Calu3 (cell line): ENCODE results near the gene PAGE4. TPM values are rescaled to one million over a fixed set of nuclear protein-coding genes. Genes with fewer than 3 reads are reported as not detected.

Experiments
- BruUV-seq: library from RNA; stranded (reverse); fragments of 400-500 nt; replicated peaks from 2 replicates; lab custom pipeline; 2021; lab: Mats Ljungman, UMichigan
- CTCF ChIA-PET: fragments of 300-600 bp; sonication (Branson Sonifier 250); formaldehyde crosslinking; loops from one replicate; lab custom pipeline; 2022; ENCODE audit warnings: antibody characterized with exemption; lab: Charles Lee
- DNase-seq: peaks from one replicate; pipeline ENCODE4 v3.0.0; 2022
- H3K27ac Mint-ChIP-seq: one replicate; pipeline ENCODE4 v1.8.0; 2022; ENCODE audit warnings: mixed read lengths; ENCODE audit not compliant: unreplicated experiment
- H3K27me3 Mint-ChIP-seq: one replicate; pipeline ENCODE4 v1.8.0; 2022; ENCODE audit warnings: mixed read lengths; ENCODE audit not compliant: unreplicated experiment
- H3K36me3 Mint-ChIP-seq: one replicate; pipeline ENCODE4 v1.8.0; 2022; ENCODE audit warnings: mild to moderate bottlenecking, moderate library complexity, mixed read lengths; ENCODE audit not compliant: insufficient read depth, unreplicated experiment
- H3K4me1 Mint-ChIP-seq: one replicate; pipeline ENCODE4 v1.8.0; 2022; ENCODE audit warnings: mild to moderate bottlenecking, low read depth, mixed read lengths; ENCODE audit not compliant: unreplicated experiment
- H3K4me3 Mint-ChIP-seq: one replicate; pipeline ENCODE4 v1.8.0; 2022; ENCODE audit warnings: mild to moderate bottlenecking, low read depth, moderate library complexity, mixed read lengths; ENCODE audit not compliant: unreplicated experiment
- H3K9me3 Mint-ChIP-seq: one replicate; pipeline ENCODE4 v1.8.0; 2022; ENCODE audit warnings: low read depth, mixed read lengths; ENCODE audit not compliant: unreplicated experiment
- intact Hi-C: fragments of 100-400 bp; cut with micrococcal nuclease; formaldehyde crosslinking; loops from one replicate; pipeline ENCODE4 v1.10.0; 2022; ENCODE audit not compliant: unreplicated experiment
- total RNA-seq: library from RNA; stranded (reverse); gene quantifications from 2 replicates; pipeline ENCODE4 v1.2.3, GENCODE V29; 2022
- TF ChIP-seq, protein P1 (sequence below): fragments of 200-600 bp; IDR thresholded peaks from one replicate; pipeline ENCODE4 v1.8.0; 2022; ENCODE audit warnings: antibody characterized with exemption; ENCODE audit not compliant: unreplicated experiment

Gene PAGE4
- total RNA-seq, 1 experiment from 2014 or later: not detected

DNA sequence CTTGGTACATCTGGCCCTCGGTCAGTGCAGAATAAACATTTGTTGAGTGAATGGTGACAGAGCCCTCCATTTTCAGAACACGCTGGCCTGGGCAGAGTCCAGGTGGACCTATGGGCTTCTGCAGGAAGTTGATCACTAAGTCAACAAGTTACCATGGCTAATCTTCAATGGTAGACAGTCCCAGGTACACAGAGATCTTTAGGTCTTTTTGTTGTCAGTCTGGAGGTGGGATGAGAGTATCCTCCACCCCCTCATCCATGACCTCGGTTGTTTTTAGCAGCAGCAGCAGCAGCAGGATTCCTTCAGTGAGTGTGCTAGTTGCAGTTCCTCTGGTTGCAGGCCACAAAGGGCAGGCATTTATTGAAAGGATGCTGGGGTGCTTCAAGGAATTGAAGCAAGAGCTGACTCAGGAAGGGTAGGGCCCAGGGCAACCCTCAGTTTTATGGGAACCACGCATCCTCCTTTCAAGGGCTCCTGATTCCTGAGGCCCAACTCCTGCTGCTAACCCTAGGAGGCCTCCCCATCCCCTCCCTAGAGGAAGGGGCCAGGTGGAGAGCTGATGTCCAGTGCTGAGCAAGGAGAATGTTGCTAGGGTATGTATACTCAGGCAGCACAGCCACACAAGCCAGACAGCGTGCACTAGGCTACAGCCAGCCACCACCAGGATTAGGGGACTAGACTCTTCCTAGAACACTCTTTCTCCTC, 48.4 kb downstream of the PAGE4 start:
- Mint-ChIP-seq H3K36me3 (peaks cover 18% of the 10 kb centered on the region), H3K4me3 (no peak overlapping the region), H3K27ac (no peak overlapping the region), H3K9me3 (no peaks in the 10 kb centered on the region), H3K27me3 (no peaks in the 10 kb centered on the region), H3K4me1 (no peaks in the 10 kb centered on the region)
- CTCF ChIA-PET: interaction anchor here (0.5 to 1.5 kb wide), 6 partner anchors 8 to 837 kb away, joined by 3 to 4 read pairs (median 3); partner anchors contain the start of gene CLCN5
- BruUV-seq: no TSS peak
- intact Hi-C loops: loop anchor here (2.0 to 5.0 kb wide), 2 partner anchors 117 to 585 kb away; no protein-coding TSS in a partner anchor
- TF ChIP-seq, protein P1, sequence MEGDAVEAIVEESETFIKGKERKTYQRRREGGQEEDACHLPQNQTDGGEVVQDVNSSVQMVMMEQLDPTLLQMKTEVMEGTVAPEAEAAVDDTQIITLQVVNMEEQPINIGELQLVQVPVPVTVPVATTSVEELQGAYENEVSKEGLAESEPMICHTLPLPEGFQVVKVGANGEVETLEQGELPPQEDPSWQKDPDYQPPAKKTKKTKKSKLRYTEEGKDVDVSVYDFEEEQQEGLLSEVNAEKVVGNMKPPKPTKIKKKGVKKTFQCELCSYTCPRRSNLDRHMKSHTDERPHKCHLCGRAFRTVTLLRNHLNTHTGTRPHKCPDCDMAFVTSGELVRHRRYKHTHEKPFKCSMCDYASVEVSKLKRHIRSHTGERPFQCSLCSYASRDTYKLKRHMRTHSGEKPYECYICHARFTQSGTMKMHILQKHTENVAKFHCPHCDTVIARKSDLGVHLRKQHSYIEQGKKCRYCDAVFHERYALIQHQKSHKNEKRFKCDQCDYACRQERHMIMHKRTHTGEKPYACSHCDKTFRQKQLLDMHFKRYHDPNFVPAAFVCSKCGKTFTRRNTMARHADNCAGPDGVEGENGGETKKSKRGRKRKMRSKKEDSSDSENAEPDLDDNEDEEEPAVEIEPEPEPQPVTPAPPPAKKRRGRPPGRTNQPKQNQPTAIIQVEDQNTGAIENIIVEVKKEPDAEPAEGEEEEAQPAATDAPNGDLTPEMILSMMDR: no peak
- no peak for DNase-seq

DNA sequence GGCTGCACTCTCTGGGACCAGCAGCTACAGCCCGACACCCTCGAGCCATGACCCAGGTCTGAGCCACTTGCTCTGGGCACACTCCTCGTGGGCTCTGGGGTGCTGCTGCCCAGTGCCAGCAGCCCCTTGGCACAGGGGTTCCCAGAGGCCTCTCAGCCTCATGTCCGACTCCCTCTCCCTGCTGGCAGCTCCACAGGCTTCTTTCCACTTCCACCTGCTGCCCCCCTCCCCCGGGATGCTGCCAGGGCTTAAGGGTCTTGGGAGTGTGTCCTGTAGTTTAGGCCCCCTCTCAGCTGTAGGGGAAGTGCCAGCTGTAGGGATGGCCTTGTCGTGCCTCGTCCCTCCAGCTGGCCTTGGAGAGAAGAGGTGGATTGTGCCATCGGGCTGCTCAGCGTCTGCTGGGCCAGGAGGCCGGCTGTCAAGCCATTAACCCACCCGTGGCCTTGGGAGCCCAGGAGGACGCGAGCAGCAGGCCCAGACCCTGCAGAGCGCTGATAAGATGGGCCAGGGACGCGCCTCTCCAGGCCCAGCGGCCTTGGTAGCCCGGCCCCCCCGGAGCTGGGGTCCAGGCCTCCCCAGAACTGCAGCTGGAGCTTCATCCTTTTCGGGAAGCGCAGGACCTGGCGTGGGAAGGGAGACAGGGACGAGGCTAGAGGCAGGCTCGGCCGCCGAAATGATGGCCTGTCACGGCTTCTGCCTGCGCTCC, 49.2 kb downstream of the PAGE4 start:
- CTCF ChIA-PET: interaction anchor here (0.6 to 1.2 kb wide), 2 partner anchors 44 to 1888 kb away, joined by 3 to 4 read pairs; partner anchors contain the start of gene CLCN5
- Mint-ChIP-seq H3K27me3 (no peaks in the 10 kb centered on the region), H3K4me1 (no peaks in the 10 kb centered on the region), H3K27ac (no peak overlapping the region), H3K9me3 (no peaks in the 10 kb centered on the region), H3K36me3 (peaks cover 18% of the 10 kb centered on the region), H3K4me3 (peak overlapping the region; percentile 68)
- BruUV-seq: no TSS peak
- no peak for DNase-seq
- TF ChIP-seq, protein P1: no peak
- intact Hi-C loops: loop anchor here (5.0 kb wide), 1 partner anchor 586 kb away; no protein-coding TSS in a partner anchor

DNA sequence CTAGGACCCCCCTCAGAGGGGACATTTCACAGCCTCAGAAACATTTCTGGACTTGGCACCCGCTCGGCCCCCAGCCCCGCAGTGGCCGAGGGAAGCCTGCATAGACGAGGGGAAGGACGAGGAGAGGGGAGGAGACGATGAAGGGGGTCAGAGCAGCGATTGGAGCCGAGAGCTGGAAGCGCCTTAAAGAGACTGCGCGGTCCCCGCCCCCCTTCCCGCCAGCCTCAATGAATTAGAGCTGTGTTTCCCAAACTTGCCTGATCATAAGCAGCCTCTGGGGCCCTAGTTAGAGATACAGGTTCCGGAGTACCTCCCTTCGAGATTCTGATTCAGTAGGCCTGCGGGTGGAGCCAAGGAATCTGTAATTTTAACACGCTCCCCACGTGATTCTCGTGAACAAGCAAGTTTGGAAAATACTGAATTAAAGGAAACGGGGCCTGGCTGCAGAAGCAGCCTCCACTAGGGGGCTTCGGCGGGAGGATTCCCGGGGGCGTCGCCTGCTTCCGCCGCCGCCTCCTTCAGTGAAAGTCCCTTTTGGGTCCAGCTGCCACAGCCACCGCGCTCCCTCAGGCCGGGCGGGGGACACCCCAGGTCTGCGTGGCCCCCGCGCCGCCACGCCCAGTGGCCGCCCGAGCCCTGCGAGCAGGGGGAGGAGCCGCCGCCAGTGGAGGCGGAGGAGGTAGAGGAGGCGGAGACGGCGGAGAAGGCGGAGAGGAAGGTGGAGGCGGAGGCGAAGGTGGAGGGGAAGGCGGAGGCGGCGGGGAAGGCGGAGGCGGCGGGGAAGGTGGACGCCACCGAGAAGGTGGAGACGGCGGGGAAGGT, 49.9 kb downstream of the PAGE4 start, which contains the start of gene USP27X:
USP27X (plus strand) TSS at position 651 of the 822 bp plus-strand sequence. CDS start 824 bp downstream, outside the sequence.
- intact Hi-C loops: loop anchor here (5.0 kb wide), 1 partner anchor 587 kb away; no protein-coding TSS in a partner anchor
- CTCF ChIA-PET: interaction anchor here (0.6 to 1.2 kb wide), 2 partner anchors 43 to 1887 kb away, joined by 3 to 4 read pairs; partner anchors contain the start of gene CLCN5
- BruUV-seq: no TSS peak
- Mint-ChIP-seq H3K27me3 (no peaks in the 10 kb centered on the region), H3K27ac (peak within 1 kb of the TSS; percentile 27), H3K9me3 (no peaks in the 10 kb centered on the region), H3K36me3 (peaks cover 18% of the 10 kb centered on the region), H3K4me3 (peak within 1 kb of the TSS; percentile 68), H3K4me1 (peaks cover 3% of the 10 kb centered on the region)
- TF ChIP-seq, protein P1: peak; percentile 69
- DNase-seq: peak; percentile 85
